Measurements from ENCODE around the gene CRIP1. TPM values are rescaled to one million over a fixed set of nuclear protein-coding genes. Genes with fewer than 3 reads are reported as not detected.

CRIP1 gene
- total RNA-seq, 3 donors from 2014 or later = 24.1 to 32.8 (median 32.8) TPM

DNA sequence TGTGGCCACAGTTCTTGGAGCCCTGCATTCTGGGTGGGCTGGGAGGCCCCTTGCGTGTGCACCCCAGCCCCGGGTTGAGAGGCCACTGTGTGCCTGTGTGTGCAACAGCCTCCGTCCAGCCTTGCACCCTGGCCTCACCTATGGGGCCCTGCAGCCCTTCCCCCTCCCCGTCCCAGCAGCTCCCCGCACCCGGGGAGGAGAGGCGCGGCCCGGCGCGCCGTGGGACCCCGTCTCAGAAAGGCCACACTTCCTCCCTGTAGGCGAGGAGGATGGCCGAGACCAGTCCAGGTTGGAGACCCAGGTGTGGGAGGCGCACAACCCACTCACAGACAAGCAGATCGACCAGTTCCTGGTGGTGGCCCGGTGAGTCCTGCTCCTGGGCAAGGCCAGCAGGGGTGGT is 28.7 kb upstream of the CRIP1 start:
- intact Hi-C loops (cut with DNase I; ENCODE audit: low total_unique reads) = no loop called here
- H3K36me3 ChIP-seq = no peaks in the 10 kb centered on the region

DNA sequence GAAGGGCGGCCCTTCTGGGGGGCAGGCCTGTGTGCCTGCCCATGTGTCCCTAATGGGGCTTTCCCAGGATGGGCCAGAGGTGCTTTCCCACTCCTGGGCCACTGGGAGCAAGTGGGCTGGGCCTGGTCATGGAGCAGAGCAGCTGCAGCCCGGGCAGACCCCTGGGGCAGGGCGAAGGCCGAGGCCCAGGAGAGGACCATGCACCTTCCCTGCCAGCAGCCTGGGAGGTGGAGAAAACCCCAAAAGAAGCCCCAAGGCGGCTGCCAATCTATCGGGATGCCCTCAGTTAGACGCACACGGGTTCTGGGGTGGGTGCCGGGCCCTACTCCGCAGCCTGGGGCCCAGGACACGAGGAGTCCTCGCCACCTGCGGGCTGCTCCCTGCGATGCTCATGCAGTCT is 28.1 kb upstream of the CRIP1 start:
- Histone ChIP-seq H3K9me3 (no peaks in the 10 kb centered on the region), H3K27me3 (no peaks in the 10 kb centered on the region), H3K36me3 (no peaks in the 10 kb centered on the region), H3K4me3 (no peak overlapping the region), H3K4me1 (no peaks in the 10 kb centered on the region), H3K27ac (no peak overlapping the region)
- intact Hi-C loops (cut with DNase I; ENCODE audit: low total_unique reads) = no loop called here
- DNase-seq (ENCODE audit: low spot score in 2 of 2) = no peak
- TF ChIP-seq POLR2A (IDR thresholded peaks at IDR 0.05) (no peak), POLR2AphosphoS5 (IDR thresholded peaks at IDR 0.05) (no peak)
- TF ChIP-seq, protein P1, sequence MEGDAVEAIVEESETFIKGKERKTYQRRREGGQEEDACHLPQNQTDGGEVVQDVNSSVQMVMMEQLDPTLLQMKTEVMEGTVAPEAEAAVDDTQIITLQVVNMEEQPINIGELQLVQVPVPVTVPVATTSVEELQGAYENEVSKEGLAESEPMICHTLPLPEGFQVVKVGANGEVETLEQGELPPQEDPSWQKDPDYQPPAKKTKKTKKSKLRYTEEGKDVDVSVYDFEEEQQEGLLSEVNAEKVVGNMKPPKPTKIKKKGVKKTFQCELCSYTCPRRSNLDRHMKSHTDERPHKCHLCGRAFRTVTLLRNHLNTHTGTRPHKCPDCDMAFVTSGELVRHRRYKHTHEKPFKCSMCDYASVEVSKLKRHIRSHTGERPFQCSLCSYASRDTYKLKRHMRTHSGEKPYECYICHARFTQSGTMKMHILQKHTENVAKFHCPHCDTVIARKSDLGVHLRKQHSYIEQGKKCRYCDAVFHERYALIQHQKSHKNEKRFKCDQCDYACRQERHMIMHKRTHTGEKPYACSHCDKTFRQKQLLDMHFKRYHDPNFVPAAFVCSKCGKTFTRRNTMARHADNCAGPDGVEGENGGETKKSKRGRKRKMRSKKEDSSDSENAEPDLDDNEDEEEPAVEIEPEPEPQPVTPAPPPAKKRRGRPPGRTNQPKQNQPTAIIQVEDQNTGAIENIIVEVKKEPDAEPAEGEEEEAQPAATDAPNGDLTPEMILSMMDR (IDR thresholded peaks at IDR 0.05) = no peak

More for the DNA sequence above, 28.7 kb upstream of the CRIP1 start:
- Histone ChIP-seq H3K9me3 (no peaks in the 10 kb centered on the region), H3K27ac (no peak overlapping the region), H3K27me3 (no peaks in the 10 kb centered on the region), H3K4me3 (no peak overlapping the region), H3K4me1 (no peaks in the 10 kb centered on the region)
- DNase-seq (ENCODE audit: low spot score in 2 of 2) = no peak
- no peak for TF ChIP-seq POLR2A (IDR thresholded peaks at IDR 0.05)

DNA sequence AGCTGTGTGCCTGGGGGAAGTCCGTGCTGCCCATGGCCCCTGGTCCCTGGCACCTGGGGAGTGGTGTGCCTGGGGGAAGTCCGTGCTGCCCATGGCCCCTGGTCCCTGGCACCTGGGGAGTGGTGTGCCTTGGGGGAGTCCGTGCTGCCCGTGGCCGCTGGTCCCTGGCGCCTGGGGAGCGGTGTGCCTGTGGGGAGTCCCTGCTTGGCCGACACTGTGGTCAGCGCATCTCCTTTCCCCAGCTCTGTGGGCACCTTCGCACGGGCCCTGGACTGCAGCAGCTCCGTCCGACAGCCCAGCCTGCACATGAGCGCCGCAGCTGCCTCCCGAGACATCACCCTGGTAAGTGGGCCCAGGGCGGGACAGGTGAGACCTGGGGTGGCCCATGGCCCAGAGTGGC is 26.6 kb upstream of the CRIP1 start:
- H3K9me3 ChIP-seq = no peaks in the 10 kb centered on the region
- H3K27ac ChIP-seq = no peak overlapping the region
- intact Hi-C loops (cut with DNase I; ENCODE audit: low total_unique reads) = no loop called here
- TF ChIP-seq, protein P1 (IDR thresholded peaks at IDR 0.05) = no peak
- TF ChIP-seq POLR2AphosphoS5 (IDR thresholded peaks at IDR 0.05) (no peak), POLR2A (IDR thresholded peaks at IDR 0.05) (no peak)
- DNase-seq (ENCODE audit: low spot score in 2 of 2) = no peak
- H3K4me3 ChIP-seq = no peak overlapping the region
- H3K27me3 ChIP-seq = no peaks in the 10 kb centered on the region
- no peaks in the 10 kb centered on the region for H3K4me1 ChIP-seq
- no peaks in the 10 kb centered on the region for H3K36me3 ChIP-seq

DNA sequence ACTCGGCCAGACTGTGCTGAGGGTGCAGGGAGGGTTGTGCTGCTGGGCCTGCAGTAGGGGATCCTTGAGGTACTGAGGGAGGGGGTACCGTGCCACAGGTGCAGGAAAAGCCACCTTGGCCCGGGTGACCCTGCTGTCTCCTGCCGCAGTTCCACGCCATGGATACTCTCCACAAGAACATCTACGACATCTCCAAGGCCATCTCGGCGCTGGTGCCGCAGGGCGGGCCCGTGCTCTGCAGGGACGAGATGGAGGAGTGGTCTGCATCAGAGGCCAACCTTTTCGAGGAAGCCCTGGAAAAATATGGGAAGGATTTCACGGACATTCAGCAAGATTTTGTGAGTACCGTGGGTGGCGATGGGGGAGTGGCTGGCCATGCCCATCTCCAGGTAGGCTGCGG is 26.1 kb upstream of the CRIP1 start:
- Histone ChIP-seq H3K27me3 (no peaks in the 10 kb centered on the region), H3K27ac (no peak overlapping the region), H3K4me3 (no peak overlapping the region), H3K9me3 (no peaks in the 10 kb centered on the region), H3K36me3 (no peaks in the 10 kb centered on the region), H3K4me1 (no peaks in the 10 kb centered on the region)
- intact Hi-C loops (cut with DNase I; ENCODE audit: low total_unique reads) = no loop called here
- no peak for TF ChIP-seq POLR2A (IDR thresholded peaks at IDR 0.05)
- no peak for TF ChIP-seq POLR2AphosphoS5 (IDR thresholded peaks at IDR 0.05)
- TF ChIP-seq, protein P1 (IDR thresholded peaks at IDR 0.05) = no peak
- DNase-seq (ENCODE audit: low spot score in 2 of 2) = no peak

DNA sequence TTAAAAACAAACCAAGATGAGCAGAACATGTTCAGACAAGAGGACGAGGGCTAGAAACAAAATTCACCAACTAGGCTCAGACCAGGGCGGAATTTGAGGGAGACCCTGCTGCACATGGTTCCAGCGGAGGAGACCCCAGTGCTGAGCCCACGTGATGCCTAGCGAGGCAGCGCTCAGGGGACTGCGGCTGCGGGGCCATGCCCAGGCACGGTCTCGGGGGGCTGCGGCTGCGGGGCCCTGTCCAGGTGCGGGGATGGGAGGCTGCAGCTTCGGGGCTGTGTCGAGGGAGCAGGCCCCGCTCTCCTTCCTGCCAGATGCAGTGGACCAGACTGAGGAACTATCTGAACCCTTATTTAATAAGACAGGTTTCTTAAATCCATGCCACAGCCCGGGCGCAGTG is 24.8 kb upstream of the CRIP1 start:
- H3K4me3 ChIP-seq = no peak overlapping the region
- no peaks in the 10 kb centered on the region for H3K9me3 ChIP-seq
- TF ChIP-seq POLR2A (IDR thresholded peaks at IDR 0.05) = no peak
- TF ChIP-seq, protein P1 (IDR thresholded peaks at IDR 0.05) = no peak
- no peak for TF ChIP-seq POLR2AphosphoS5 (IDR thresholded peaks at IDR 0.05)
- intact Hi-C loops (cut with DNase I; ENCODE audit: low total_unique reads) = no loop called here
- no peaks in the 10 kb centered on the region for H3K36me3 ChIP-seq
- no peak overlapping the region for H3K27ac ChIP-seq
- DNase-seq (ENCODE audit: low spot score in 2 of 2) = no peak
- H3K4me1 ChIP-seq = peaks cover 0 to 4% of the 10 kb centered on the region in 2 donors
- no peaks in the 10 kb centered on the region for H3K27me3 ChIP-seq

DNA sequence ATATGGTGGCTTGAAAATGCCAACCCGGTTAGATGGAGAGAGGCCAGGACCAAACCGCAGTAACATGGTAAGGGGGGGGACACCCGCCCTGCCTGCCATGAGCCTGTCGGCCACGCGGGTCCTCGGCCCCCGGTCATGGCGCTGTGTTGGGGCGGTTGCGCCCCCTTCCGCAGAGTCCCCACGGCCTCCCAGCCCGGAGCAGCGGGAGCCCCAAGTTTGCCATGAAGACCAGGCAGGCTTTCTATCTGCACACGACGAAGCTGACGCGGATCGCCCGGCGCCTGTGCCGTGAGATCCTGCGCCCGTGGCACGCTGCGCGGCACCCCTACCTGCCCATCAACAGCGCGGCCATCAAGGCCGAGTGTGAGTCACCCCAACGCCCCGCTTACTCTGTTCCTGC is 22.2 kb upstream of the CRIP1 start:
- H3K4me1 ChIP-seq = peaks cover 21 to 24% of the 10 kb centered on the region in 2 donors
- H3K36me3 ChIP-seq = no peaks in the 10 kb centered on the region
- intact Hi-C loops (cut with DNase I; ENCODE audit: low total_unique reads) = no loop called here
- no peaks in the 10 kb centered on the region for H3K9me3 ChIP-seq
- H3K4me3 ChIP-seq = no peak overlapping the region
- H3K27ac ChIP-seq = no peak overlapping the region
- TF ChIP-seq, protein P1 (IDR thresholded peaks at IDR 0.05) = no peak
- TF ChIP-seq POLR2AphosphoS5 (IDR thresholded peaks at IDR 0.05) = no peak
- no peak for TF ChIP-seq POLR2A (IDR thresholded peaks at IDR 0.05)
- H3K27me3 ChIP-seq = no peaks in the 10 kb centered on the region
- DNase-seq (ENCODE audit: low spot score in 2 of 2) = no peak

Measured in breast epithelium (tissue), 4 donors.